DOHH2 (cell line): ENCODE data around the gene HSD11B1.

ENCODE experiments used
- CTCF ChIP-seq: fragments of 200-600 bp; sonication (generic); IDR thresholded peaks from one replicate; pipeline ENCODE4 v1.5.1; 2014; ENCODE audit warnings: antibody characterized with exemption, mild to moderate bottlenecking, low read depth, low read length; ENCODE audit not compliant: poor library complexity, severe bottlenecking
- EZH2phosphoT487 ChIP-seq: fragments of 200-600 bp; sonication (generic); IDR thresholded peaks from 2 replicates; pipeline ENCODE4 v1.6.1; 2017; ENCODE audit warnings: borderline replicate concordance, mild to moderate bottlenecking, antibody characterized with exemption, low read length, moderate library complexity, mixed read lengths

DNA sequence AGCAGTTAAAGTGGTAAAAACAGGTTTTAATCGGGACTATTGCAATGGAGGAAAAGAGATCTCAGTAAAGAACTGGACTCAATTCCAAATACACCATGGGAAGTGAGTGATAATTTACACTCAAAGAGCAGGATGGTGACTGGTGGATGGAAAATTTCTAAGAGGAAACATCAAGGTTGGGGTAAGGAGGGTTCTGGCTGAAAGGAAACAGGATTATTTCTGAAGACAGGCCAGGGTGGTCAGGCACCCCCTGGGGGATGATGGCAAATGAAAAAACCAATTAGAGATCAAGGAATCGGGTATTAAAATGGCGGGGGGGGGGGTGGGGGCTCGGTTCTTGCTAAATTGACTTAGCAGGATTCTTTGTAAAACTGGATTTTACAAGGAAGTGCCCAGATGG, 12.3 kb upstream of the HSD11B1 start:
- TF ChIP-seq CTCF = no peak
- no peak for TF ChIP-seq EZH2phosphoT487
